ENCODE data around the gene SYMPK.

Gene SYMPK

GRCh38 chr19:45901432-45901911 lies 38.5 kb upstream of the SYMPK start:
- TF ChIP-seq, protein P1, sequence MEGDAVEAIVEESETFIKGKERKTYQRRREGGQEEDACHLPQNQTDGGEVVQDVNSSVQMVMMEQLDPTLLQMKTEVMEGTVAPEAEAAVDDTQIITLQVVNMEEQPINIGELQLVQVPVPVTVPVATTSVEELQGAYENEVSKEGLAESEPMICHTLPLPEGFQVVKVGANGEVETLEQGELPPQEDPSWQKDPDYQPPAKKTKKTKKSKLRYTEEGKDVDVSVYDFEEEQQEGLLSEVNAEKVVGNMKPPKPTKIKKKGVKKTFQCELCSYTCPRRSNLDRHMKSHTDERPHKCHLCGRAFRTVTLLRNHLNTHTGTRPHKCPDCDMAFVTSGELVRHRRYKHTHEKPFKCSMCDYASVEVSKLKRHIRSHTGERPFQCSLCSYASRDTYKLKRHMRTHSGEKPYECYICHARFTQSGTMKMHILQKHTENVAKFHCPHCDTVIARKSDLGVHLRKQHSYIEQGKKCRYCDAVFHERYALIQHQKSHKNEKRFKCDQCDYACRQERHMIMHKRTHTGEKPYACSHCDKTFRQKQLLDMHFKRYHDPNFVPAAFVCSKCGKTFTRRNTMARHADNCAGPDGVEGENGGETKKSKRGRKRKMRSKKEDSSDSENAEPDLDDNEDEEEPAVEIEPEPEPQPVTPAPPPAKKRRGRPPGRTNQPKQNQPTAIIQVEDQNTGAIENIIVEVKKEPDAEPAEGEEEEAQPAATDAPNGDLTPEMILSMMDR (IDR thresholded peaks at IDR 0.05) = no peak

GRCh38 chr19:45900738-45901431 lies 37.9 kb upstream of the SYMPK start:
- TF ChIP-seq, protein P1 (IDR thresholded peaks at IDR 0.05) = no peak

GRCh38 chr19:45899919-45900589 lies 37.1 kb upstream of the SYMPK start:
- TF ChIP-seq, protein P1 (IDR thresholded peaks at IDR 0.05) = no peak

DNA sequence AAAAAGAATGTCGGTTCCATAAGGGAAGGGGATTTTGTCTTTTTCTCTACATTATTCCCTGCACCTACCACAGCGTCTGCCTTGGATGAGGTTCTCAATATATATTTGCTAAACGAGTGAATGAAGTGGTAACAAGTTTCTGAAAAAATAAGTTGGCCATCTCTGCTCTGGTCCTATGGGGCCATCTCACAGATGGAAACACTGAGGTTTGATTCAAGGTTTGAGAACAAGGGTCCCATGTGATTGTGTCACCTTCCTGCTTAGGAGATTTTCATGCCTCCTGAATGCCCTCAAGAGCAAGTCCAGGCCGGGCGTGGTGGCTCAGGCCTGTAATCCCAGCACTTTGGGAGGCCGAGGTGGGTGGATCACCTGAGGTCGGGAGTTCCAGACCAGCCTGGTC lies 36.3 kb upstream of the SYMPK start:
- TF ChIP-seq, protein P1 (IDR thresholded peaks at IDR 0.05) = no peak

DNA sequence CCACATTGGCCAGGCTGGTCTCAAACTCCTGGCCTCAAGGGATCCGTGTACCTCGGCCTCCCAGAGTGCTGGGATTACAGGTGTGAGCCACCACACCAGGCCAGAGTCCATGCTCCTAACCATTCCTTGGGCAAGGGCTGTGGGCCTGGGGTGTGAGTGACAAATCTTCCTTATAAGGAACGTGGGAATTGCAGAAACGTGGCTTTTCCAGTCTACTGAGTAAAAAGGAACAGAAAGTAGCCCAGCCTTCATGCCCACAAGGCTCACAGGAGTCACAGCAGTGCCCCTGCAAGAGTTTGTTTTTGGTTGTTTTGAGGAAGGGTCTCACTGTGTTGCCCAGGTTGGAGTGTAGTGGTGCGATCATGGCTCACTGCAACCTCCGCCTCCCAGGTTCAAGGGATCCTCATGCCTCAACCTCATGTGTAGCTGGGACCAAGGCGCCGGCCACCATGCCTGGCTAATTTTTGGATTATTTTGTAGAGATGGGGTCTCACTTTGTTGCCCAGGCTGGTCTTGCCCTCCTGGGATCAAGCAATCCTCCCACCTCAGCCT lies 34.4 kb upstream of the SYMPK start:
- TF ChIP-seq, protein P1 (IDR thresholded peaks at IDR 0.05) = no peak

GRCh38 chr19:45895519-45895972 lies 32.6 kb upstream of the SYMPK start:
- TF ChIP-seq, protein P1 (IDR thresholded peaks at IDR 0.05) = no peak

DNA sequence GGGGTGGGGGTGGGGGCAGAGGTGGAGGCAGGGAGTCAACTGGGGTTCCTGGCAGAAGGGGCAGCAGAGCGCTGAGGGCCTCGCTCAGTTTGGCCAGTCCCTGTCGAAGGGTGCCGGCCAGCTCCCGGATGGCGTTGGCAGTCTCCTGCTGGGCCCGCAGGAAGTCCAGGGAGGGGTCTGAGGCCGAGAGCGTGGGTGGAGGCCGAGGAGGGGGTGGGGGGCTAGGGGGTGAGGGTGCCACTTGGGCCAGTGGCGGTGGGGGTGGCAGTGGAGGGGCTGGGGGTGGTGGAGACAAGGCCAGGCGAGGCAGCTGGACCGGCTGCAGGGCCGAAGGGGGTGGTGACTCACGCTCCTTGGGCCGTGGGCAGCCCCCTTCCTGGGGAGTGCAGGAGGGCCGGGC lies 27.9 kb upstream of the SYMPK start:
- TF ChIP-seq, protein P1 (IDR thresholded peaks at IDR 0.05) = no peak
